C4-2B (cell line): Measurements from ENCODE around the gene PRKAG1.

ENCODE experiments used
- ZFX ChIP-seq: fragments of 450-650 bp; IDR thresholded peaks from 2 replicates; pipeline ENCODE4 v1.6.1; 2017
- TF ChIP-seq, protein P1 (sequence below): fragments of 450-650 bp; conservative IDR thresholded peaks from 2 replicates; pipeline ENCODE4 v1.5.1; 2017; ENCODE audit warnings: mild to moderate bottlenecking

DNA sequence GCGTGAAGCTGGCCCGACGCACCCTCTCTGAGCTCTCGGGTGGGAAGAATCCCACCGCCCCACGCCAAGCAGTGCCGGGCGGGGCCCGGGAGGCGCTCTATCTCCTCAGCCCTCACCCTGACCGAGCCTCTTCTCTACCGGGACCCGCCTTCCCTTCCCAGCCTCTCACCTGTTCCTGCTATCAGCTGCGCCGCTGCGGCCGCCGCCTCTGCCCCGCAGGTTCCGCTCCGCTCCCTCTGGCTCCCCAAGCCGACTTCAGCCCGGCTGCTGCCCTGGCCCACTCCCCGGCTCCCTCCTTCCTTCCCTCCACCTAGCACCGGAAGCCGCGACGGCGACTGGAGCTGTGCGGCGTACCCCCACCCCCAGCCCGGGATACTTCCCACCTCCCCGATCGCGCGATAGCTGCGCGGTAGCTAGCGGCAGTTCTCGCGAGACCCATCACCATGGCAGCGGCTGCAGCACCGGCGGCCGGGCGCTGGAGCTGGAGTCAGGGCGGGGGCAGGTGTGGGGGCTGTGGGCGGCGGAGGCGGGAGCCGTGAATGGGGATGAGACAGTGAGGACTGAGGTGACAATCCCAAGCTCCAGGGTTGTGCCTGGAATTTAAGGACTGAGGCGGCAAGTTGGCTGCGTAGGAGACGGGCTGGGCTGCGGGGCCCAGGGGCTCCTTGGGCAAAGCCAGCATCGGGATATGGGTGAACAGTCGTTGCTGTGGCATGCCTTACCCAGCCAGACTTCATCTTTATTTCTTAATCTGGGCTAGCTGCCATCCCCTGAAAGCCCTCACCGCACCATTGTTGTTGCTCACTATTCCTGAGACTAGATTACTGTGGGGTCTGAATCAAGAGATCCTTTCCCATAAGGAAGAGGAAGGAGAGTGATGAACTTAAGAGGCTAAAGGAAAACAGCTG lies 61.2 kb downstream of the PRKAG1 start, which contains the start of gene ARF3:
- TF ChIP-seq, protein P1, sequence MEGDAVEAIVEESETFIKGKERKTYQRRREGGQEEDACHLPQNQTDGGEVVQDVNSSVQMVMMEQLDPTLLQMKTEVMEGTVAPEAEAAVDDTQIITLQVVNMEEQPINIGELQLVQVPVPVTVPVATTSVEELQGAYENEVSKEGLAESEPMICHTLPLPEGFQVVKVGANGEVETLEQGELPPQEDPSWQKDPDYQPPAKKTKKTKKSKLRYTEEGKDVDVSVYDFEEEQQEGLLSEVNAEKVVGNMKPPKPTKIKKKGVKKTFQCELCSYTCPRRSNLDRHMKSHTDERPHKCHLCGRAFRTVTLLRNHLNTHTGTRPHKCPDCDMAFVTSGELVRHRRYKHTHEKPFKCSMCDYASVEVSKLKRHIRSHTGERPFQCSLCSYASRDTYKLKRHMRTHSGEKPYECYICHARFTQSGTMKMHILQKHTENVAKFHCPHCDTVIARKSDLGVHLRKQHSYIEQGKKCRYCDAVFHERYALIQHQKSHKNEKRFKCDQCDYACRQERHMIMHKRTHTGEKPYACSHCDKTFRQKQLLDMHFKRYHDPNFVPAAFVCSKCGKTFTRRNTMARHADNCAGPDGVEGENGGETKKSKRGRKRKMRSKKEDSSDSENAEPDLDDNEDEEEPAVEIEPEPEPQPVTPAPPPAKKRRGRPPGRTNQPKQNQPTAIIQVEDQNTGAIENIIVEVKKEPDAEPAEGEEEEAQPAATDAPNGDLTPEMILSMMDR: no peak; the same call in 1 of the 2 replicates
- no peak; the same call in 1 of the 2 replicates for TF ChIP-seq ZFX
